ENCODE data around the gene GCN1. TPM values are rescaled to one million over a fixed set of nuclear protein-coding genes. Genes with fewer than 3 reads are reported as not detected.

GCN1 gene
- polyA plus RNA-seq, 3 donors = 5.0 to 22.1 (median 8.3) TPM

DNA sequence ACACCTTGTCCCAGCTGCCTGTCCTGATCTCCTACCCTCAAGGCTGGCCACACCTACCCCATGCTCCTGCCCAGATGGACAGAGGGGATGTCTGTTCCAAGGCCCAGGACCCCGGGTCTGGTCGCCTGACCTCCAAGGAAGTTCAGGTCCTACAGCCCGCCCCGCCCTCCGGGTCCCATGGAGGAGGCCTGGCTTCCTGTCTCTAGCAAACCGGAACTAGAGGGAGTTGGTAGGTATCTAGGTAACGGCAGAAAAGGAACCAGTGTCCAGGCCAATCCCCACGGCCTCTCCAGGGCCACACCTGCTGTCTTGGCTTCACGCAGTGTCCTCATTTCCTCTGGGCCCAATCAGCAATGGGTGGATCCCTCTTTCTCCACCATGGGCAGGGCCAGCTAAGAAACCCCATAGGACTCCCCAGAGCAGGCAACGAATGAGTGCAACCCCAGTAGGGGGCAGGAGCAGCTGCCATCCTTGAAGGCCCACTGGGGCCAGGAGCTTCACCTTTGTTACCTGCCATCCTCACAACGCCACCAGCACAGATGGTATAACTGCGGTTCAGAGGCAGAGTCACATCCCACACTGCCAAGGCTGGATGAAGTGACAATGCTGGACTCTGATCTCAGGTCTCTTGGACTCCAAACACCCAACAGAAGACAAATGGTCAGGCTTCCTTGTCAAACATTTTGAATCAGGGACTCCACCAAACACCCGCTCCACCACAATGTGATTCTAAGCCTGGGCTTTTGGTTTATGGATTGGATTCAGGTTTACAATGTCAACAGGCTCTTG lies 31.5 kb upstream of the GCN1 start:
- TF ChIP-seq, protein P1, sequence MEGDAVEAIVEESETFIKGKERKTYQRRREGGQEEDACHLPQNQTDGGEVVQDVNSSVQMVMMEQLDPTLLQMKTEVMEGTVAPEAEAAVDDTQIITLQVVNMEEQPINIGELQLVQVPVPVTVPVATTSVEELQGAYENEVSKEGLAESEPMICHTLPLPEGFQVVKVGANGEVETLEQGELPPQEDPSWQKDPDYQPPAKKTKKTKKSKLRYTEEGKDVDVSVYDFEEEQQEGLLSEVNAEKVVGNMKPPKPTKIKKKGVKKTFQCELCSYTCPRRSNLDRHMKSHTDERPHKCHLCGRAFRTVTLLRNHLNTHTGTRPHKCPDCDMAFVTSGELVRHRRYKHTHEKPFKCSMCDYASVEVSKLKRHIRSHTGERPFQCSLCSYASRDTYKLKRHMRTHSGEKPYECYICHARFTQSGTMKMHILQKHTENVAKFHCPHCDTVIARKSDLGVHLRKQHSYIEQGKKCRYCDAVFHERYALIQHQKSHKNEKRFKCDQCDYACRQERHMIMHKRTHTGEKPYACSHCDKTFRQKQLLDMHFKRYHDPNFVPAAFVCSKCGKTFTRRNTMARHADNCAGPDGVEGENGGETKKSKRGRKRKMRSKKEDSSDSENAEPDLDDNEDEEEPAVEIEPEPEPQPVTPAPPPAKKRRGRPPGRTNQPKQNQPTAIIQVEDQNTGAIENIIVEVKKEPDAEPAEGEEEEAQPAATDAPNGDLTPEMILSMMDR (IDR thresholded peaks at IDR 0.05) = no peak
- H3K9ac ChIP-seq (ENCODE audit: insufficient read depth, low read length, poor library complexity, severe bottlenecking) = peak overlapping the region; percentile 17

DNA sequence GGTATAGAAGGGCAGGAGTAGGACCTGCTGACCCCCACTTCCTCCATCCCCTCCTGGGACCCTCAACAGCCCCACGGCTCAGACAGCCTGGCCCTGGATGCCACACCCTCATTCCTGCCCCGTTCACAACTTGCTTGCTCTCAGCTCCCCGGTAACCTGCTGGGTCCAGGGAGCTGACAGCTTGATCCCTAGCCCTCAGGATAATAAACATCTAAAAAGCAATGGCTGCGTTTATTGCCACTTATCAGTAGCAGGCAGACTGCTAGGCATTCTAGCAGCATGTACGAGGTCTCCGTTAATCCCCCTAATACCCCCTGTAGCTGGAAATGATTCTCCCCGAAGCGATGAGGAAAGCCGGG lies 30.7 kb upstream of the GCN1 start:
- Mint-ChIP-seq H3K36me3 (peaks cover 55 to 75% of the 10 kb centered on the region in 2 donors), H3K27ac (peak overlapping the region; percentile 7 to 89 (median 82)), H3K27me3 (ENCODE audit: low read depth in 3 of 3) (peaks cover 0 to 5% (median 3%) of the 10 kb centered on the region in 3 donors), H3K9me3 (peaks cover 0 to 1% (median 0%) of the 10 kb centered on the region in 7 donors), H3K4me3 (no peak overlapping the region), H3K4me1 (peaks cover 59% of the 10 kb centered on the region)
- no peaks in the 10 kb centered on the region for H3K9me3 ChIP-seq (replicated peaks in 1 of 2; ENCODE audit: control insufficient read depth in 1 of 2, insufficient read depth in 1 of 2, low read length in 2 of 2)
- no peak overlapping the region for H2AFZ ChIP-seq (ENCODE audit: insufficient read depth, low read depth, low read length, poor library complexity, severe bottlenecking)
- TF ChIP-seq, protein P1 (IDR thresholded peaks at IDR 0.05) = no peak
- H3K9ac ChIP-seq (ENCODE audit: insufficient read depth, low read length, poor library complexity, severe bottlenecking) = peak overlapping the region; percentile 17
- H3K4me3 ChIP-seq (replicated peaks in 1 of 3; ENCODE audit: low read depth in 2 of 3, low read length in 3 of 3) = peak overlapping the region in 1 of 3 experiments; percentile 8
- H3K36me3 ChIP-seq (replicated peaks in 1 of 2; ENCODE audit: control insufficient read depth in 1 of 2, insufficient read depth in 2 of 2, low read length in 2 of 2) = peaks cover 59 to 62% of the 10 kb centered on the region in 2 donors
- H3K27me3 ChIP-seq (ENCODE audit: control insufficient read depth in 2 of 2, insufficient read depth in 2 of 2, low read length in 2 of 2) = no peaks in the 10 kb centered on the region
- intact Hi-C loops (cut with micrococcal nuclease) = no loop called here
- WGBS (ENCODE audit: insufficient coverage) = 27% methylated on average over 5 of the region's 9 CpGs
- peaks cover 100% of the 10 kb centered on the region for H4K20me1 ChIP-seq (ENCODE audit: insufficient read depth, low read length)
- H3K27ac ChIP-seq (ENCODE audit: low read depth in 1 of 2, low read length in 2 of 2) = peak overlapping the region; percentile 54 to 62
- H3K79me2 ChIP-seq (ENCODE audit: insufficient read depth, low read length) = peaks cover 68% of the 10 kb centered on the region
- no peak for DNase-seq
- H3K4me1 ChIP-seq (ENCODE audit: control insufficient read depth in 1 of 2, insufficient read depth in 2 of 2, low read length in 2 of 2) = peaks cover 57 to 61% of the 10 kb centered on the region in 2 donors
- peak overlapping the region; percentile 22 for H3K4me2 ChIP-seq (replicated peaks; ENCODE audit: extremely low read depth, low read length, poor library complexity, severe bottlenecking)

More for the DNA sequence above, 31.5 kb upstream of the GCN1 start:
- Mint-ChIP-seq H3K36me3 (peaks cover 47 to 71% of the 10 kb centered on the region in 2 donors), H3K27me3 (ENCODE audit: low read depth in 3 of 3) (peaks cover 0 to 5% (median 3%) of the 10 kb centered on the region in 3 donors), H3K4me3 (peak overlapping the region; percentile 12 to 55), H3K9me3 (peaks cover 0 to 1% (median 0%) of the 10 kb centered on the region in 7 donors), H3K27ac (peak overlapping the region; percentile 61 to 89 (median 82)), H3K4me1 (peaks cover 67% of the 10 kb centered on the region)
- Histone ChIP-seq H3K4me1 (ENCODE audit: control insufficient read depth in 1 of 2, insufficient read depth in 2 of 2, low read length in 2 of 2) (peaks cover 66 to 70% of the 10 kb centered on the region in 2 donors), H3K36me3 (replicated peaks in 1 of 2; ENCODE audit: control insufficient read depth in 1 of 2, insufficient read depth in 2 of 2, low read length in 2 of 2) (peaks cover 50 to 53% of the 10 kb centered on the region in 2 donors), H4K20me1 (ENCODE audit: insufficient read depth, low read length) (peaks cover 100% of the 10 kb centered on the region), H3K79me2 (ENCODE audit: insufficient read depth, low read length) (peaks cover 76% of the 10 kb centered on the region), H3K4me2 (replicated peaks; ENCODE audit: extremely low read depth, low read length, poor library complexity, severe bottlenecking) (peak overlapping the region; percentile 17), H3K9me3 (replicated peaks in 1 of 2; ENCODE audit: control insufficient read depth in 1 of 2, insufficient read depth in 1 of 2, low read length in 2 of 2) (no peaks in the 10 kb centered on the region), H3K4me3 (replicated peaks in 1 of 3; ENCODE audit: low read depth in 2 of 3, low read length in 3 of 3) (peak overlapping the region in 1 of 3 experiments; percentile 8), H3K27me3 (ENCODE audit: control insufficient read depth in 2 of 2, insufficient read depth in 2 of 2, low read length in 2 of 2) (no peaks in the 10 kb centered on the region), H3K27ac (ENCODE audit: low read depth in 1 of 2, low read length in 2 of 2) (peak overlapping the region; percentile 54 to 62), H2AFZ (ENCODE audit: insufficient read depth, low read depth, low read length, poor library complexity, severe bottlenecking) (no peak overlapping the region)
- intact Hi-C loops (cut with micrococcal nuclease) = no loop called here
- peak; percentile 51 to 58 (median 51) for DNase-seq
- WGBS (ENCODE audit: insufficient coverage) = 20% methylated on average over 10 of the region's 13 CpGs
